Measurements from ENCODE around the gene BIN2. TPM values are rescaled to one million over a fixed set of nuclear protein-coding genes. Genes with fewer than 3 reads are reported as not detected.

BIN2 gene
- total and polyA plus RNA-seq, 2 of the 13 experiments (the other 11 are each of a cell fraction or from before 2014, with no cell fraction given), result not detected

- TF ChIP-seq ZNF563 (CRISPR knock-in tag; IDR thresholded peaks at IDR 0.05), result 0 out of 2 replicates have a peak, but pooled peaks have one; percentile 20
- TF ChIP-seq ZNF644 (CRISPR knock-in tag; IDR thresholded peaks at IDR 0.05; ENCODE audit: low read depth), result 0 out of 2 replicates have a peak, but pooled peaks have one; percentile 57
- 0 out of 2 replicates have a peak, but pooled peaks have one; percentile 45 for TF ChIP-seq TOE1 (CRISPR knock-in tag; IDR thresholded peaks at IDR 0.05)
- TF ChIP-seq ZNF407 (CRISPR knock-in tag; IDR thresholded peaks at IDR 0.05; ENCODE audit: not compliant biosample characterization), result peak; percentile 99
- peak; percentile 74 for TF ChIP-seq RBFOX2 (IDR thresholded peaks at IDR 0.05; ENCODE audit: low read depth, low read length)
- TF ChIP-seq ZFP36L1 (CRISPR knock-in tag; IDR thresholded peaks at IDR 0.05), result peak; percentile 59; the same call in 1 of the 2 replicates
- peak; percentile 48; the same call in 1 of the 2 replicates for TF ChIP-seq POLR2G (IDR thresholded peaks at IDR 0.05; ENCODE audit: low read depth, low read length)
- 0 out of 4 replicates have a peak, but pooled peaks of 1 of the 2 experiments have one; percentile 37 for TF ChIP-seq KLF16 (CRISPR knock-in tag; IDR thresholded peaks at IDR 0.05)
- peak; percentile 60; the same call in 1 of the 2 replicates for TF ChIP-seq HINFP (CRISPR knock-in tag; IDR thresholded peaks at IDR 0.05; ENCODE audit: low read depth)
Measured at GRCh38 chr12:51270067-51270950, 53.7 kb downstream of the BIN2 start, which contains the start of gene SMAGP (continued).

Data from HepG2 (cell line).